Nucleus accumbens (tissue), 56 donors: ENCODE results near the gene HPN.
A peak's percentile ranks its signal among the peaks of the same experiment; 100 is the strongest.

ENCODE experiments used
- DNase-seq, 56 donors: peaks; one replicate each; lab custom pipeline; 2025; lab: John Stamatoyannopoulos, UW

Gene HPN

DNA sequence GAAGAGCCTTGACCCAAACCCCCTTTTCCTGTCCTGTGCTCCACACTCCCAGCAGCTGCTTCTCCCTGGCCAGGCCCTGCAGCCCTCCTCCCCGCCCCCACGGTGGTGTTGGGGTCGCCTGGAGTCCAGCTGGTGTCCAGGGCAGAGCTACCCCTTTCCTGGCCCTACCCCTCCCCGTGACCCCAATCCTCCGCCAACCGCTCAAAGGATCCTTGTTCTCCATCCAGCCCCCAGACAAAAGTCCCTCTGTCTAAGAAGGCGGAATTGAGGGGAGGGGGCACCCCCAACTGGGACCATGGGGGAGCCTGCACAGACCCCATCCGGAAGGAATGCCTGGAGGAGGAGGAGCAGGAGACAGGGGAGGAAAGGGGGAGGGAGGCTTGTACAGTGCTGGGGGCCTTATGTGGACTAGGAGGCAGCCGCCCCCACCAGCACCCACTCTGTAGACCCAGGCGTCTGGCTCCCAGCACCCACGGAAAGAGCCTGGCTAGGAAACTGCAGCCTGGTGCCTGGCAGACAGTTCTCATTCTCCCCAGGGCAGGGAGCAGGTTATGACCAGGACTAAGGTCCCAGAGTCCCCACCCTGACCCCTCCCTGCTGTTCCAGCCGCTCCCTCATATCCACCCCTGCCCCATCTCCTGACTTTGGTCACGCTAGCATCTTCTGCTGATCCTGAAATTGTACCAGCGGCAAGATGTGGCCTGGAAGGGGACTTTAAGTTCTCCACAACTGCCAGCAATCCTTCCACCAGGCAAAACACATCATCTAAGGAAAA lies 73.8 kb downstream of the HPN start, which contains the start of gene FXYD3:
FXYD3 (plus strand) TSS at position 647 of the 775 bp plus-strand sequence. CDS start 3,554 bp downstream, outside the sequence.
- DNase-seq: peak; percentile 63 to 95 (median 86)
